ENCODE results near the gene ACO2. TPM values are rescaled to one million over a fixed set of nuclear protein-coding genes. Genes with fewer than 3 reads are reported as not detected.
A peak's percentile ranks its signal among the peaks of the same experiment; 100 is the strongest.

ACO2 gene
- total RNA-seq, 1 experiment from 2014 or later = 90.5 TPM

GRCh38 chr22:41446057-41446501, 22.8 kb upstream of the ACO2 start:
- Mint-ChIP-seq H3K27ac (ENCODE audit: unreplicated experiment) (peak overlapping the region; percentile 98), H3K4me3 (ENCODE audit: unreplicated experiment) (peak overlapping the region; percentile 99), H3K4me1 (ENCODE audit: low read depth, unreplicated experiment) (peaks cover 9% of the 10 kb centered on the region), H3K27me3 (ENCODE audit: insufficient read depth, unreplicated experiment) (no peaks in the 10 kb centered on the region), H3K36me3 (ENCODE audit: insufficient read depth, unreplicated experiment) (peaks cover 78% of the 10 kb centered on the region), H3K9me3 (ENCODE audit: unreplicated experiment) (no peaks in the 10 kb centered on the region)
- DNase-seq = no peak
- ChIA-PET POLR2A (interaction anchor here (0.5 to 6.2 kb wide), 9 partner anchors 13 to 160 kb away, joined by 3 to 122 read pairs (median 4); partner anchors contain the start of genes ACO2, PHF5A, PMM1 and RANGAP1), CTCF (interaction anchor here (0.6 to 1.5 kb wide), 5 partner anchors 23 to 443 kb away, joined by 3 to 8 read pairs (median 4); partner anchors contain the start of genes ACO2 and PHF5A)
- Histone ChIP-seq H3K4me3 (ENCODE audit: low read depth, low read length) (peak overlapping the region; percentile 93), H3K4me1 (no peaks in the 10 kb centered on the region; the same call in 1 of the 2 replicates), H3K9me3 (no peaks in the 10 kb centered on the region), H3K27me3 (replicated peaks; ENCODE audit: control insufficient read depth, insufficient read depth, low read length) (no peaks in the 10 kb centered on the region), H3K36me3 (ENCODE audit: control insufficient read depth, insufficient read depth, low read length) (no peaks in the 10 kb centered on the region)
- BruUV-seq (replicated peaks) = no TSS peak
- TF ChIP-seq, protein P1, sequence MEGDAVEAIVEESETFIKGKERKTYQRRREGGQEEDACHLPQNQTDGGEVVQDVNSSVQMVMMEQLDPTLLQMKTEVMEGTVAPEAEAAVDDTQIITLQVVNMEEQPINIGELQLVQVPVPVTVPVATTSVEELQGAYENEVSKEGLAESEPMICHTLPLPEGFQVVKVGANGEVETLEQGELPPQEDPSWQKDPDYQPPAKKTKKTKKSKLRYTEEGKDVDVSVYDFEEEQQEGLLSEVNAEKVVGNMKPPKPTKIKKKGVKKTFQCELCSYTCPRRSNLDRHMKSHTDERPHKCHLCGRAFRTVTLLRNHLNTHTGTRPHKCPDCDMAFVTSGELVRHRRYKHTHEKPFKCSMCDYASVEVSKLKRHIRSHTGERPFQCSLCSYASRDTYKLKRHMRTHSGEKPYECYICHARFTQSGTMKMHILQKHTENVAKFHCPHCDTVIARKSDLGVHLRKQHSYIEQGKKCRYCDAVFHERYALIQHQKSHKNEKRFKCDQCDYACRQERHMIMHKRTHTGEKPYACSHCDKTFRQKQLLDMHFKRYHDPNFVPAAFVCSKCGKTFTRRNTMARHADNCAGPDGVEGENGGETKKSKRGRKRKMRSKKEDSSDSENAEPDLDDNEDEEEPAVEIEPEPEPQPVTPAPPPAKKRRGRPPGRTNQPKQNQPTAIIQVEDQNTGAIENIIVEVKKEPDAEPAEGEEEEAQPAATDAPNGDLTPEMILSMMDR (IDR thresholded peaks at IDR 0.05; ENCODE audit: insufficient read depth in 1 of 2, low read depth in 1 of 2, low read length in 1 of 2, severe bottlenecking in 1 of 2, unreplicated experiment in 1 of 2) = no peak
- intact Hi-C loops (cut with micrococcal nuclease; ENCODE audit: unreplicated experiment) = loop anchor here (1.0 kb wide), 1 partner anchor 160 kb away; the partner anchor contains the start of gene RANGAP1

DNA sequence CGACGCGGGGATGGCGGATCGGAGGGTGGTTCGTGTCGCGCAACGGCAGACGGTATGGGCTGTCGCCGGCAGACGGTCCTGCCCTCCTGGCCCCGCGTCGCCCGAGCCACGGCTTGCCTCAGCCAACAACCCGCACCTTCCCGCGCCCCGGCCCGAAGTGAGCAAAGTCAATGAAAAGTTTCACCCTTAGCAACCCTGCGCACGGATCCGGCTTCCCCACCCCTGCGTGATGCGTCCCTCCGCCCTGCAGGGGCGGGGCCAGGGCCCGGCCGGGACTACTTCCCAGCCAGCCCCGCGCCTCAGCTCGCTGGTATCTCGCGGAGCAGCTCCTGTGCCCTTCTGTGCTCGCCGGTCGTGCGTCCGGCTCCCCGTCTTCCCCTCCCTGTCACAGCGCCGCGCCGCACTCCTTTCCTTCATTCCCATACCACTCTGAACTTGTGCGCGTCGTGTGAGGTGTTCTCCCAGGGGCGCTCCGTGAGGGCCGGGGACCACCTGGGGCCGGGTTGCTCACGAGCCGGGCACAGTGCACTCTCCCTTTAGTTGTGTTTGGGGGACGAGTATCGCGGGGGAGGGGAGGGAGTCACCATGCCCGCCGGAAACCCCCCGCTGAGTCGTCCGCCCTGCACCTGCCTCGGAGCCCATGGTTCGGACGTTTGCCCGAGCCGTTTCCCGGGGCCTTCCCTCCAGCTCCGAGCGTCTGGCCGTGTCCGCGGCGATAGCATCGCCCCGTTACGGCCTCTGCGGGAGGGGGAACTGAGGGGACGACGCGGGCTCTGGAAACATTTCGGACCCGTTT, 22.1 kb upstream of the ACO2 start, which contains the start of gene TOB2:
TSS of gene TOB2 (minus strand) at position 163 of the 796 bp plus-strand sequence. CDS start 9,456 bp downstream, outside the sequence.
- TF ChIP-seq, protein P1 (IDR thresholded peaks at IDR 0.05; ENCODE audit: insufficient read depth in 1 of 2, low read depth in 1 of 2, low read length in 1 of 2, severe bottlenecking in 1 of 2, unreplicated experiment in 1 of 2) = no peak
- peaks cover 9% of the 10 kb centered on the region for H3K4me1 Mint-ChIP-seq (ENCODE audit: low read depth, unreplicated experiment)
- TSS peak; percentile 70 for BruUV-seq (replicated peaks)
- Histone ChIP-seq H3K36me3 (ENCODE audit: control insufficient read depth, insufficient read depth, low read length) (no peaks in the 10 kb centered on the region), H3K9me3 (no peaks in the 10 kb centered on the region), H3K27me3 (replicated peaks; ENCODE audit: control insufficient read depth, insufficient read depth, low read length) (no peaks in the 10 kb centered on the region), H3K4me1 (no peaks in the 10 kb centered on the region; the same call in 1 of the 2 replicates), H3K4me3 (ENCODE audit: low read depth, low read length) (peak within 1 kb of the TSS; percentile 93)
- H3K27ac Mint-ChIP-seq (ENCODE audit: unreplicated experiment) = peak within 1 kb of the TSS; percentile 98
- ChIA-PET CTCF (interaction anchor here (0.6 to 1.5 kb wide), 4 partner anchors 22 to 117 kb away, joined by 3 to 8 read pairs (median 4); partner anchors contain the start of genes ACO2 and PHF5A), POLR2A (interaction anchor here (0.5 to 6.2 kb wide), 12 partner anchors 13 to 161 kb away, joined by 3 to 122 read pairs (median 4); partner anchors contain the start of genes ACO2, PHF5A, PMM1 and RANGAP1)
- peaks cover 73% of the 10 kb centered on the region for H3K36me3 Mint-ChIP-seq (ENCODE audit: insufficient read depth, unreplicated experiment)
- no peaks in the 10 kb centered on the region for H3K9me3 Mint-ChIP-seq (ENCODE audit: unreplicated experiment)
- no peaks in the 10 kb centered on the region for H3K27me3 Mint-ChIP-seq (ENCODE audit: insufficient read depth, unreplicated experiment)
- DNase-seq = peak; percentile 94 to 97
- H3K4me3 Mint-ChIP-seq (ENCODE audit: unreplicated experiment) = peak within 1 kb of the TSS; percentile 99
- intact Hi-C loops (cut with micrococcal nuclease; ENCODE audit: unreplicated experiment) = loop anchor here (1.0 kb wide), 1 partner anchor 161 kb away; the partner anchor contains the start of gene RANGAP1
